ENCODE measurements around the gene ADGRE2. TPM values are rescaled to one million over a fixed set of nuclear protein-coding genes. Genes with fewer than 3 reads are reported as not detected.
"Not testable (repeated sequence)": the region's sequence is repeated elsewhere in the genome, so short reads cannot be mapped to it uniquely, and the experiment has no call there.

ADGRE2 gene
- total RNA-seq, 1 donor from 2014 or later, result 0.63 TPM

DNA sequence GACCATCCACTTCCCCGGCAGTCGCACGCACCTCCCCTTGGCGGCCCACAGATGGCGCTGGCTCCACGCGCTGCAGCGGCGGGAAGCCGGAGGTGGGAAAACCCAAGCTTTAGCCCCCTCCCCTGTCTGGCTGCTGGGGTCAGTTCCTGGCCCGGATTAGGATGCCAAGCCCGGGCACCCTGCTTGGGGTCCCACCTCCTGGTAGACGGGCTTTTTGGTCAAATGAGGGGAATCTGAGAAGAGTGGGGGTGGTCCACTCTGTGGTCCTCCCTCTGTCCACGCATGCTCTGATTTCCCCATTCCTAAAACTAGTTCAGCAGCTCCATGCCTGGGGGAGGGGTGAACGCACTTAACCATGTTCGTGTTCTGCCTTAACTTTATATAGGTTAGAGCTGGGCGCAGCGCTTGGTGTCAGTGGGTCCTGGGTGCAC lies 8.1 kb upstream of the ADGRE2 start:
- H3K36me3 ChIP-seq, result no peaks in the 10 kb centered on the region
- DNase-seq, result no peak
- H3K27ac ChIP-seq (replicated peaks), result no peak overlapping the region
- intact Hi-C loops (cut with micrococcal nuclease), result no loop called here
- no peak overlapping the region for H3K4me3 ChIP-seq
- no peaks in the 10 kb centered on the region for H3K4me1 ChIP-seq
- TF ChIP-seq, protein P1, sequence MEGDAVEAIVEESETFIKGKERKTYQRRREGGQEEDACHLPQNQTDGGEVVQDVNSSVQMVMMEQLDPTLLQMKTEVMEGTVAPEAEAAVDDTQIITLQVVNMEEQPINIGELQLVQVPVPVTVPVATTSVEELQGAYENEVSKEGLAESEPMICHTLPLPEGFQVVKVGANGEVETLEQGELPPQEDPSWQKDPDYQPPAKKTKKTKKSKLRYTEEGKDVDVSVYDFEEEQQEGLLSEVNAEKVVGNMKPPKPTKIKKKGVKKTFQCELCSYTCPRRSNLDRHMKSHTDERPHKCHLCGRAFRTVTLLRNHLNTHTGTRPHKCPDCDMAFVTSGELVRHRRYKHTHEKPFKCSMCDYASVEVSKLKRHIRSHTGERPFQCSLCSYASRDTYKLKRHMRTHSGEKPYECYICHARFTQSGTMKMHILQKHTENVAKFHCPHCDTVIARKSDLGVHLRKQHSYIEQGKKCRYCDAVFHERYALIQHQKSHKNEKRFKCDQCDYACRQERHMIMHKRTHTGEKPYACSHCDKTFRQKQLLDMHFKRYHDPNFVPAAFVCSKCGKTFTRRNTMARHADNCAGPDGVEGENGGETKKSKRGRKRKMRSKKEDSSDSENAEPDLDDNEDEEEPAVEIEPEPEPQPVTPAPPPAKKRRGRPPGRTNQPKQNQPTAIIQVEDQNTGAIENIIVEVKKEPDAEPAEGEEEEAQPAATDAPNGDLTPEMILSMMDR (IDR thresholded peaks at IDR 0.05; ENCODE audit: borderline replicate concordance), result peak; percentile 62
- peaks cover 15% of the 10 kb centered on the region for H3K9me3 ChIP-seq (replicated peaks)
- H3K27me3 ChIP-seq (ENCODE audit: low read depth), result peaks cover 54% of the 10 kb centered on the region

DNA sequence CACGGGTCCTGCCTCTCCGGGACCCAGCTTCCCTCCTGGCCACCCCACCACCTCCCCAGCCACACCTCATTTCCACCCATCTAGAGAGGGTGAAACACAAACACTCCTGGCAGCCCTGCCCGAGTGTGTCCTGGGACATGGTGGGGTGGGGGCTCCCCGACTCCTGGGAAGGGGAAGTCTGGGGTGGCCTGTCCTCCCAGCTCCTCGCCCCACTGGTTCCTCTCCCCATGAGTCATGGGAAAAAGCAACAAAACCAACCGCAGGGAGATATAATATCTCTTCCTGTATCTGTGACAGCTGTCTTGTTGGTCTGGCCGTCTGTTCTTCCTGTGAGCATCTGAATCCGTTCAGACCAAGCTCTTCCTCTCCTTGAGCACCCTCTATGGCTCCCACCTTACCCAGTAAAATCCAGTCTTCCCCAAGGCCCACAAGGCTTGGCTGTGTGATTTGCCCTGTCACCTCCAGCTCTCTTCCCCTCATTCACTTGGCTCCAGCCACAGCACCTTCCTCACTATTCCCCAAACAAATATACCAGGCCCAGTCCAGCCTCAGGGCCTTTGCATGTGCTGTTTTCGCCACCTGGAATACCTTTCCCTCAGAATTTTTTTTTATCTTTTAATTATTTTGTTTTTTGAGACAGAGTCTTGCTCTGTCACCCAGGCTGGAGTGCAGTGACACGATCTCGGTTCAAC lies 6.9 kb upstream of the ADGRE2 start:
- H3K36me3 ChIP-seq; H3K27ac ChIP-seq (replicated peaks); H3K4me1 ChIP-seq; intact Hi-C loops (cut with micrococcal nuclease); H3K4me3 ChIP-seq: not testable (repeated sequence)
- Histone ChIP-seq H3K9me3 (replicated peaks) (peaks cover 15% of the 10 kb centered on the region), H3K27me3 (ENCODE audit: low read depth) (peaks cover 62% of the 10 kb centered on the region)
- peak; percentile 27 for DNase-seq

DNA sequence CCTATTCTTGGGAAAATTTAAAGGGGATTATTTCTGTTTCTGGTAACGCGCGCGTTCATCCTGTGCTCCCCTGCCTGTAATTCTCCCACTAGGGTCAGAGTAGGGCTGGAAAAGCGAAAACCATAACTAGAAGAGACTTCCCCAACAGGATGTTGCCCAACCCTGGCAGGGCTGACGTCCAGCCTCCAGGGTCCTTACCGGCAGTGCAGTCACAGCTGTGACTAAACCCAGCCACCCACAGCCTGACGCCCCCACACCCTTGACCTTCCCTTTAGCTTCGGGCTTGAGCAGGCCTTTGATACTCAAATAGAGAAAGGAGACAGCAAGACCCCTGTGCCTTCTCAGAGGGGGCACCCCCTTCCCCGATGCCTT lies 6.4 kb upstream of the ADGRE2 start:
- H3K36me3 ChIP-seq; H3K4me1 ChIP-seq; intact Hi-C loops (cut with micrococcal nuclease); H3K27ac ChIP-seq (replicated peaks); H3K4me3 ChIP-seq: not testable (repeated sequence)
- Histone ChIP-seq H3K9me3 (replicated peaks) (peaks cover 15% of the 10 kb centered on the region), H3K27me3 (ENCODE audit: low read depth) (peaks cover 65% of the 10 kb centered on the region)
- DNase-seq, result peak; percentile 64

DNA sequence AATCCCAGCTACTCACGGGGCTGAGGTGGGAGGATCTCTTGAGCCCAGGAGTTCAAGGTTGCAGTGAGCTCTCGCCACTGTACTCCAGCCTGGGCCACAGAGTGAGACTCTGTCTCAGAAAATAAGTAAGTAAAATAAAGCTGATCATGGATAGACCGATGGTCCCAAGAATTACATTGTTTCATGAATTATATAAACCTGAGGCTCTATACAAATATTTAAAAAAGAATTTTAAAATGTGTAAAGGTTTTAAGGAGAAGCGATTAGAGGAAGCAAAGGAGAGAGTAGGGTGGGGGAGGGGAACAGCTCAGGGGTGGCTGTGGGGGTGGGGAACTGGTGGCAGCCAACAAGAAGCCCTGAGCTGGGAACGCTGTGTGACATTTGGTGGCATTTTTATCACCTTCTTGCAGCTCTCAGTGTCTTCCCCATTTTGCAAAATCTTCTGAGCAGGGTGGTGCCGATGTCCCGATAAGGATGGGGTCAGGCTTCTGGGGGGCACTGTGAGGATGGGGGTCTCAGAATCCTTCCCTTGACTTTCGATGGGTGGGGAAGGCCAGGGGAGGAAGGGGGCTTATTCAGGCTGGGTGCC lies 5.1 kb upstream of the ADGRE2 start:
- H3K4me3 ChIP-seq; H3K27ac ChIP-seq (replicated peaks); intact Hi-C loops (cut with micrococcal nuclease); DNase-seq; H3K36me3 ChIP-seq; H3K4me1 ChIP-seq: not testable (repeated sequence)
- peaks cover 76% of the 10 kb centered on the region for H3K27me3 ChIP-seq (ENCODE audit: low read depth)
- H3K9me3 ChIP-seq (replicated peaks), result peaks cover 14% of the 10 kb centered on the region

DNA sequence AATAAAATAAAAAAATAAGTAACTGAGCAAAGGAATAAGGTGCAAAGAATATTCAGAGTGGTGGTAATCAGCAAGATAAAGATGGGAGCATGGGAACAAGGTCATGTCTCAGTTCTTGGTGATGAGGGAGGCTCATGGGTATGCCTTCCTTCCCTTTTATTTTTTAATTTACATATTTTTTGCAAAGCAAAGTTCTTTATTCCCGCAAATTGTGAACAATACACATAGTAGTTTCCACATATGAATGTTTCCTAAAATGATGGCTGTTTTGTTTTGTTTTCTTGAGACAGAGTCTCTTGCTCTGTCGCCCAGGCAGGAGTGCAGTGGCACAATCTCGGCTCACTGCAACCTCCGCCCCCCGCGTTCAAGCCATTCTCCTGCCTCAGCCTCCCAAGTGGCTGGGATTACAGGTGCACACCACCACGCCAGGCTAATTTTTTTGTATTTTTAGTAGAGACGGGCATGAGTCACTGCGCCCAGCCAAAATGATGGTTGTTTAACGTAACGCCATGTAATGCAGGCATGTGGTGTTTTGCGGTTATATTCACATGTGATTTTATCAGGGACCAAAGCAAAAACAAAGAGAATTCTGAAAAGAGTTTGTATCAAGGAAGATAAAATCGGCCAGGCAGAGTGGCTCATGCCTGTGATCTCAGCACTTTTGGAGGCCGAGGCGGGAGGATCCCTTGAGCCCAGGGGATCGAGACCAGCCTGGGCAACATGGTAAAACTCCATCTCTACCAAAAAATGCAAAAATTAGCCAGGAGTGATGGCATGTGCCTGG lies 4.5 kb upstream of the ADGRE2 start:
- Histone ChIP-seq H3K27me3 (ENCODE audit: low read depth) (peaks cover 77% of the 10 kb centered on the region), H3K27ac (replicated peaks) (no peak overlapping the region), H3K4me3 (no peak overlapping the region), H3K4me1 (no peaks in the 10 kb centered on the region), H3K9me3 (replicated peaks) (peaks cover 7% of the 10 kb centered on the region), H3K36me3 (no peaks in the 10 kb centered on the region)
- intact Hi-C loops (cut with micrococcal nuclease), result no loop called here
- DNase-seq, result no peak
- TF ChIP-seq, protein P1 (IDR thresholded peaks at IDR 0.05; ENCODE audit: borderline replicate concordance), result no peak

DNA sequence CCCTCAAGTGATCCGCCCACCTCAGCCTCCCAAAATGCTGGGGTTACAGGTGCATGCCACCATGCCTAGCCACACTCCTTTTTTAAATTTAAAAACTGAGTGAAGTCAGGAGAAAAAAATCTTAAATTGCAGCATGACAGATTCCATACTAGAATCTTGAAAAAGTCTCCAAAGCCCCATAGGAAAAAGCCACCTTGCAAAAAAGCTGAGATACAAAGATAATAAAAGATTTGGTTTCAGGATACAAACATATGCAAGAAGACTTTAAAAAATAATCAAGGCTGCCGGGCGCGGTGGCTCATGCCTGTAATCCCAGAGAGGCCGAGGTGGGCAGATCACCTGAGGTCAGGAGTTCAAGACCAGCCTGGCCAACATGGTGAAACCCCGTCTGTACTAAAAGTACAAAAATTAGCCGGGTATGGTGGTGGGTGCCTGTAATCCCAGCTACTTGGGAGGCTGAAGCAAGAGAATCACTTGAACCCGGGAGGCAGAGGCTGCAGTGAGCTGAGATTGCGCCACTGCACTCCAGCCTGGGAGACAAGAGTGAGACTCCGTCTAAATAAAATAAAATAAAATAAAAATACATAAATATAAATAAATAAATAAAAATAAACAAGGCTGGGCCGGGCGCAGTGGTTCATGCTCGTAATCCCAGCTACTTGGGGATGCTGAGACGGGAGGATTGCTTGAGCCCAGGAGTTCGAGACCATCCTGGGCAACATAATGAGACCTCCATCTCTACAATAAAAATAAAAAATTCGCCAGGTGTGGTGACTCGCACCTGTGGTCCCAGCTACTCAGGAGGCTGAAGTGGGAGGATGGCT lies 3.6 kb upstream of the ADGRE2 start:
- intact Hi-C loops (cut with micrococcal nuclease); H3K27ac ChIP-seq (replicated peaks); H3K4me1 ChIP-seq; H3K36me3 ChIP-seq; H3K4me3 ChIP-seq; H3K9me3 ChIP-seq (replicated peaks); DNase-seq: not testable (repeated sequence)
- H3K27me3 ChIP-seq (ENCODE audit: low read depth), result peaks cover 79% of the 10 kb centered on the region

DNA sequence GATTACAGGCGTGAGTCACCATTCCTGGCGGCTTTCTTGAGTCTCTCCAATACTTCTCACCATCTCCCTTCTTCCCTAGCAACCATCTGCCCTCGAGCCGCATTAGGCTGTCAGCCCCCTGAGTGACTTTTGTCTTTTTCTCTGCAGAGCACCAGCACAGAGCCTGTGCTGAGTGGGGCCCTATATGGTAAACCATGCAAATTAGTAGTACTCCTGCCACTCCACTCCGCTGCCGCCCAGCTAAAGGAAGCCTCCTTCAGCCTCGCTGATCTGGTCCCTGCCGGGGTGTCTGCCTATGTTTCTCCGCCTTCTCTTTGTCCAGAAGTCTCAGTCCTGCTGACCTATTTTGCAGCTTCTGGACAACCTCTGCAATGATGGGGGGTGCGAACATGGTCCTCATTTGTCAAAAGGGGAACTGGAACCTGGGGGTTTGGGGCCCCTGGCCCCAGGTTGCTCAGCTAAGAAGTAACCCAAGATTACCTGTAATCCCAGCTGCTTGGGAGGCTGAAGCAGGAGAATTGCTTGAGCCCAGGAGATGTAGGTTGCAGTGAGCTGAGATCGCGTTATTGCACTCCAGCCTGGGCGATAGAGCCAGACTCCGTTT lies 2.4 kb upstream of the ADGRE2 start:
- H3K4me1 ChIP-seq; H3K36me3 ChIP-seq; H3K27ac ChIP-seq (replicated peaks); H3K9me3 ChIP-seq (replicated peaks); intact Hi-C loops (cut with micrococcal nuclease); H3K4me3 ChIP-seq; DNase-seq: not testable (repeated sequence)
- H3K27me3 ChIP-seq (ENCODE audit: low read depth), result peaks cover 79% of the 10 kb centered on the region

All from left ventricle myocardium inferior (tissue), 1 donor.